MM.1S (cell line): ENCODE data around the gene TPT1.
"Not testable (repeated sequence)": the region's sequence is repeated elsewhere in the genome, so short reads cannot be mapped to it uniquely, and the experiment has no call there.

Source experiments
- DNase-seq: peaks from one replicate; pipeline ENCODE4 v3.0.0-alpha.2; 2015
- H2AFZ ChIP-seq: fragments of 300-600 bp; sonication (generic); 2 replicates; pipeline ENCODE4 v1.6.0; 2016; ENCODE audit warnings: antibody characterized with exemption, low read length
- H3F3A ChIP-seq: fragments of 300-600 bp; sonication (generic); 2 replicates; pipeline ENCODE4 v1.6.1; 2016; ENCODE audit warnings: mild to moderate bottlenecking, antibody characterized with exemption, low read length, moderate library complexity, mixed read lengths; ENCODE audit not compliant: insufficient read depth
- H3K27ac ChIP-seq: fragments of 300-600 bp; sonication (generic); 2 replicates; pipeline ENCODE4 v1.5.1; 2016; ENCODE audit warnings: mild to moderate bottlenecking, low read length
- H3K27me3 ChIP-seq: fragments of 300-600 bp; sonication (generic); replicated peaks from 2 replicates; pipeline ENCODE4 v1.6.0; 2016; ENCODE audit warnings: low read length; ENCODE audit not compliant: insufficient read depth
- H3K36me3 ChIP-seq: fragments of 300-600 bp; sonication (generic); replicated peaks from 2 replicates; pipeline ENCODE4 v1.6.1; 2016; ENCODE audit warnings: mild to moderate bottlenecking, low read length, mixed read lengths; ENCODE audit not compliant: insufficient read depth
- H3K4me1 ChIP-seq: fragments of 300-600 bp; sonication (generic); 2 replicates; pipeline ENCODE4 v1.6.1; 2016; ENCODE audit warnings: low read length, mixed read lengths
- H3K4me2 ChIP-seq: fragments of 300-600 bp; sonication (generic); 2 replicates; pipeline ENCODE4 v1.6.0; 2016; ENCODE audit warnings: low read depth, low read length
- H3K4me3 ChIP-seq: fragments of 300-600 bp; sonication (generic); 2 replicates; pipeline ENCODE4 v1.5.1; 2016; ENCODE audit warnings: low read length, mixed read lengths
- H3K79me2 ChIP-seq: fragments of 300-600 bp; sonication (generic); 2 replicates; pipeline ENCODE4 v1.6.1; 2016; ENCODE audit warnings: mixed run types, low read length, mixed read lengths
- H3K9ac ChIP-seq: fragments of 300-600 bp; sonication (generic); 2 replicates; pipeline ENCODE4 v1.6.1; 2016; ENCODE audit warnings: low read length, mixed read lengths
- H3K9me2 ChIP-seq: fragments of 300-600 bp; sonication (generic); replicated peaks from 2 replicates; pipeline ENCODE4 v1.6.1; 2016; ENCODE audit warnings: mild to moderate bottlenecking, low read length, mixed read lengths; ENCODE audit not compliant: insufficient read depth
- H3K9me3 ChIP-seq: fragments of 300-600 bp; sonication (generic); replicated peaks from 2 replicates; pipeline ENCODE4 v1.6.1; 2016; ENCODE audit warnings: mild to moderate bottlenecking, low read length, mixed read lengths; ENCODE audit not compliant: insufficient read depth
- H4K20me1 ChIP-seq: fragments of 300-600 bp; sonication (generic); 2 replicates; pipeline ENCODE4 v1.6.1; 2016; ENCODE audit warnings: mild to moderate bottlenecking, low read length, moderate library complexity, mixed read lengths; ENCODE audit not compliant: insufficient read depth
- CTCF ChIP-seq: fragments of 300-600 bp; sonication (generic); IDR thresholded peaks from 2 replicates; pipeline ENCODE4 v1.5.1; 2016; ENCODE audit warnings: antibody characterized with exemption, low read length, mixed read lengths
- EZH2 ChIP-seq: fragments of 300-600 bp; sonication (generic); optimal IDR thresholded peaks from 2 replicates; pipeline ENCODE3; 2017; ENCODE audit warnings: low read depth, mild to moderate bottlenecking, antibody characterized with exemption, low read length, mixed read lengths
- EZH2phosphoT487 ChIP-seq: fragments of 300-600 bp; sonication (generic); IDR thresholded peaks from 2 replicates; pipeline ENCODE4 v1.6.1; 2018; ENCODE audit warnings: antibody characterized with exemption, low read length

TPT1 gene

GRCh38 chr13:45381196-45381595, 40.2 kb upstream of the TPT1 start:
- no peaks in the 10 kb centered on the region for H3K9me3 ChIP-seq
- no peak overlapping the region for H3K9ac ChIP-seq
- no peak overlapping the region for H2AFZ ChIP-seq
- H3K36me3 ChIP-seq = no peaks in the 10 kb centered on the region
- no peaks in the 10 kb centered on the region for H4K20me1 ChIP-seq
- H3K4me3 ChIP-seq = no peak overlapping the region
- TF ChIP-seq CTCF = no peak
- no peak for TF ChIP-seq EZH2phosphoT487
- no peak for TF ChIP-seq EZH2
- no peak overlapping the region for H3K27ac ChIP-seq
- no peak for DNase-seq
- no peaks in the 10 kb centered on the region for H3K27me3 ChIP-seq
- H3K4me1 ChIP-seq = no peaks in the 10 kb centered on the region
- no peaks in the 10 kb centered on the region for H3K79me2 ChIP-seq
- H3K9me2 ChIP-seq = no peaks in the 10 kb centered on the region
- H3F3A ChIP-seq = no peaks in the 10 kb centered on the region
- H3K4me2 ChIP-seq = no peak overlapping the region

GRCh38 chr13:45380708-45381107, 39.7 kb upstream of the TPT1 start:
- H3K27me3 ChIP-seq, H3K4me2 ChIP-seq, H3K36me3 ChIP-seq, H2AFZ ChIP-seq, DNase-seq, H4K20me1 ChIP-seq, H3K79me2 ChIP-seq, H3K9ac ChIP-seq, H3F3A ChIP-seq, H3K4me3 ChIP-seq, H3K4me1 ChIP-seq, H3K9me3 ChIP-seq, H3K27ac ChIP-seq, H3K9me2 ChIP-seq: not testable (repeated sequence)

- H3F3A ChIP-seq, H3K27me3 ChIP-seq, H2AFZ ChIP-seq, H4K20me1 ChIP-seq, H3K79me2 ChIP-seq, H3K36me3 ChIP-seq, H3K9me3 ChIP-seq, H3K9ac ChIP-seq, H3K27ac ChIP-seq, DNase-seq, H3K4me1 ChIP-seq, H3K9me2 ChIP-seq, H3K4me2 ChIP-seq, H3K4me3 ChIP-seq: not testable (repeated sequence)
Measured at GRCh38 chr13:45379516-45379915, 38.5 kb upstream of the TPT1 start.

GRCh38 chr13:45378786-45379185, 37.8 kb upstream of the TPT1 start:
- not testable (repeated sequence) for H3K27ac ChIP-seq, H3K4me3 ChIP-seq, H3K9ac ChIP-seq, H3K9me3 ChIP-seq, H3K9me2 ChIP-seq, H2AFZ ChIP-seq, H3K36me3 ChIP-seq, H3K79me2 ChIP-seq, H3K4me2 ChIP-seq, H3K27me3 ChIP-seq, H4K20me1 ChIP-seq, H3F3A ChIP-seq, H3K4me1 ChIP-seq, DNase-seq

GRCh38 chr13:45377314-45377713, 36.3 kb upstream of the TPT1 start:
- H3K4me3 ChIP-seq, DNase-seq, H3K4me1 ChIP-seq, H3K79me2 ChIP-seq, H3K9me3 ChIP-seq, H3F3A ChIP-seq, H3K27me3 ChIP-seq, H3K36me3 ChIP-seq, H3K9ac ChIP-seq, H4K20me1 ChIP-seq, H3K27ac ChIP-seq, H3K9me2 ChIP-seq, H3K4me2 ChIP-seq, H2AFZ ChIP-seq: not testable (repeated sequence)

GRCh38 chr13:45376651-45377050, 35.7 kb upstream of the TPT1 start:
- H4K20me1 ChIP-seq, H3K9me2 ChIP-seq, H3K4me1 ChIP-seq, H3K9me3 ChIP-seq, H3K79me2 ChIP-seq, H3K27me3 ChIP-seq, H3F3A ChIP-seq, H3K4me3 ChIP-seq, H3K9ac ChIP-seq, H3K36me3 ChIP-seq, H2AFZ ChIP-seq, H3K27ac ChIP-seq, DNase-seq, H3K4me2 ChIP-seq: not testable (repeated sequence)
